Neuronal stem cell (in vitro differentiated cells): Measurements from ENCODE around the gene FAM163B.

ENCODE experiments used
- DNase-seq: peaks from one replicate; pipeline ENCODE4 v3.0.0-alpha.2; 2013; ENCODE audit warnings: low spot score
- H2AFZ ChIP-seq: one replicate; pipeline ENCODE4 v1.6.1; 2013; ENCODE audit warnings: mild to moderate bottlenecking, low read length, inconsistent platforms
- H2AK5ac ChIP-seq: 2 replicates; pipeline ENCODE4 v1.6.1; 2013; ENCODE audit warnings: low read depth, mild to moderate bottlenecking, inconsistent platforms, low read length, moderate library complexity, mixed read lengths
- H2BK120ac ChIP-seq: 2 replicates; pipeline ENCODE4 v1.6.1; 2013; ENCODE audit warnings: low read depth, mild to moderate bottlenecking, inconsistent platforms, low read length, moderate library complexity, mixed read lengths
- H2BK12ac ChIP-seq: one replicate; pipeline ENCODE4 v1.6.1; 2013; ENCODE audit warnings: low read length, inconsistent platforms
- H2BK15ac ChIP-seq: 2 replicates; pipeline ENCODE4 v1.6.1; 2013; ENCODE audit warnings: mild to moderate bottlenecking, low read length, inconsistent platforms, mixed read lengths
- H2BK5ac ChIP-seq: one replicate; pipeline ENCODE4 v1.6.1; 2013; ENCODE audit warnings: inconsistent platforms, mild to moderate bottlenecking, low read length, moderate library complexity
- H3K14ac ChIP-seq: one replicate; pipeline ENCODE4 v1.6.1; 2013; ENCODE audit warnings: low read length, inconsistent platforms
- H3K18ac ChIP-seq: 2 replicates; pipeline ENCODE4 v1.6.1; 2013; ENCODE audit warnings: low read length, inconsistent platforms
- H3K23ac ChIP-seq: 2 replicates; pipeline ENCODE4 v1.6.1; 2013; ENCODE audit warnings: low read depth, mild to moderate bottlenecking, mixed read lengths, low read length, inconsistent platforms; ENCODE audit not compliant: poor library complexity
- H3K27ac ChIP-seq: replicated peaks from 3 replicates; pipeline ENCODE4 v1.5.1; 2013; ENCODE audit warnings: low read length, inconsistent platforms
- H3K27me3 ChIP-seq, 3 experiments: 2 replicates each; pipeline ENCODE4 v1.6.1; 2013; ENCODE audit warnings: low read length in 3 of 3, mild to moderate bottlenecking in 2 of 3, inconsistent platforms in 1 of 3, low read depth in 1 of 3, mixed read lengths in 1 of 3, moderate library complexity in 1 of 3; ENCODE audit not compliant: control insufficient read depth in 3 of 3, insufficient read depth in 3 of 3
- H3K36me3 ChIP-seq, 2 donors: replicated peaks in 1 of 2; 2 replicates each; pipeline ENCODE4 v1.6.1; 2013; ENCODE audit warnings: low read length in 2 of 2; ENCODE audit not compliant: control insufficient read depth in 2 of 2, insufficient read depth in 2 of 2
- H3K4ac ChIP-seq: 2 replicates; pipeline ENCODE4 v1.6.1; 2013; ENCODE audit warnings: inconsistent platforms, mild to moderate bottlenecking, low read length, moderate library complexity
- H3K4me1 ChIP-seq, 2 donors: 1 replicate in 1 of 2; 2 replicates in 1 of 2; pipeline ENCODE4 v1.6.1; 2013; ENCODE audit warnings: low read length in 2 of 2, low read depth in 1 of 2; ENCODE audit not compliant: control insufficient read depth in 2 of 2, insufficient read depth in 1 of 2
- H3K4me2 ChIP-seq: one replicate; pipeline ENCODE4 v1.6.1; 2013; ENCODE audit warnings: mild to moderate bottlenecking, low read length, inconsistent platforms; ENCODE audit not compliant: insufficient read depth, poor library complexity, severe bottlenecking
- H3K4me3 ChIP-seq, 2 donors: 2 replicates each; pipeline ENCODE4 v1.5.1; 2013; ENCODE audit warnings: low read length in 2 of 2, mild to moderate bottlenecking in 2 of 2, inconsistent platforms in 1 of 2, moderate library complexity in 1 of 2
- H3K79me1 ChIP-seq: one replicate; pipeline ENCODE4 v1.6.1; 2013; ENCODE audit warnings: low read depth, mild to moderate bottlenecking, inconsistent platforms, low read length, moderate library complexity
- H3K9ac ChIP-seq: one replicate; pipeline ENCODE4 v1.6.1; 2013; ENCODE audit warnings: mild to moderate bottlenecking, low read depth, low read length, inconsistent platforms; ENCODE audit not compliant: poor library complexity
- H3K9me3 ChIP-seq, 2 donors: replicated peaks in 1 of 2; 2 replicates each; pipeline versions ENCODE3 to v1.6.1; 2013; ENCODE audit warnings: low read length in 2 of 2, mild to moderate bottlenecking in 2 of 2, inconsistent platforms in 1 of 2, low read depth in 1 of 2, mixed read lengths in 1 of 2, moderate library complexity in 1 of 2; ENCODE audit not compliant: control insufficient read depth in 2 of 2, insufficient read depth in 1 of 2
- H4K8ac ChIP-seq: one replicate; pipeline ENCODE4 v1.6.1; 2013; ENCODE audit warnings: low read depth, mild to moderate bottlenecking, inconsistent platforms, low read length, moderate library complexity
- H4K91ac ChIP-seq: one replicate; pipeline ENCODE4 v1.6.1; 2013; ENCODE audit warnings: low read length, low read depth, mild to moderate bottlenecking, inconsistent platforms; ENCODE audit not compliant: poor library complexity
- WGBS, 2 donors: extraction: QIAGEN DNeasy Blood & Tissue Kit; methylation state at CpG; one replicate each; pipeline ENCODE4 v1.1.7; 2013; ENCODE audit warnings: missing lambda C conversion rate in 2 of 2, mixed read lengths in 1 of 2; ENCODE audit not compliant: insufficient read length in 2 of 2, insufficient replicate concordance in 1 of 2; ENCODE audit errors: extremely low coverage in 2 of 2; 5-methylcytosine and 5-hydroxymethylcytosine counted together

FAM163B gene

DNA sequence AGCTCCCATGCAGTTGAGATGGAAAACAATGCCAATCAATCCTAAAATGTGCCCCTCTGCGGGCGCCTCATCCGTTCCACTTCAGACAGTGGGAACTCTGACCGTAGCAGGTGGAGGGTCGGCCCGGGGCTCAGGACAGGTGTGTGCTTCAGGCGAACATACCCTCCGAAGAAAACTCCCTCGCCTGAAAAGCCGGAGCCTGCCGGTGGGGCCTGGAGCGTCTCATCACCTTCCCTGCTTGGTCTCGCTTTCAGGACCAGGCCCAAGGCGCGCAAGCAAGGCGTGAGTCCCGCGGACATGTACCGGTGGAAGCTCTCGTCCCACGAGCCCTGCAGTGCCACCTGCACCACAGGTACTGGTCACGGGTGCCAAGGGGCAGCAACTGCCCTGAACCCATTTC is 48.2 kb downstream of the FAM163B start:
- WGBS, 2 donors: no CpG with 5 or more reads among the region's 22 CpGs
- H3K4me1 ChIP-seq: peaks cover 10 to 30% of the 10 kb centered on the region in 2 donors

DNA sequence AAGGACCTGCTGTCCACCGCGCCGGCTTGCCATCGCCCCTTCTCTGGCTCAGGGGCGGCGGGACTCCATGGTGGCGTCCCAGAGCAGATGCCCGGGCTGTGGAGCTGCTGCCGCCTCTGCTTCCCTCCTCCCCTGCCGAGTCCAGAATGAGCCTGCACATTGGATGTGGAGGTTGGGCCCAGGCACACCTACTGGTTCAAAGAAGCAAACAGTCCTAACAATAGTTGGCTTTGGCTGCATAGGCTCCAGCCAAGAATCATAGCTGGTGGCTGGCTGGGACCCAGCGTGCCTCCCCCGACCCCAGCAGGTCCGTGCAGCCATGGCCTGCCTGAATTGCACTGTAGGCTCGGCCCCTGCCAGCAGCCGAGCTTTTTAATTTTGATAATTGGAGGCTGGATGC is 48.9 kb downstream of the FAM163B start:
- H3K27ac ChIP-seq: no peak overlapping the region
- H3K79me1 ChIP-seq: no peaks in the 10 kb centered on the region
- no CpG with 5 or more reads among the region's 15 CpGs for WGBS, 2 donors
- no peak overlapping the region for H3K4ac ChIP-seq
- H3K9ac ChIP-seq: no peak overlapping the region
- peak overlapping the region; percentile 65 for H3K18ac ChIP-seq
- peak overlapping the region; percentile 57 for H3K14ac ChIP-seq
- H2BK12ac ChIP-seq: no peak overlapping the region
- peaks cover 10 to 29% of the 10 kb centered on the region in 2 donors for H3K4me1 ChIP-seq
- H4K91ac ChIP-seq: no peak overlapping the region
- peak overlapping the region; percentile 71 for H2BK5ac ChIP-seq
- no peak overlapping the region for H2AFZ ChIP-seq
- no peak overlapping the region for H3K4me3 ChIP-seq
- DNase-seq: no peak
- peak overlapping the region; percentile 76 for H2AK5ac ChIP-seq
- no peaks in the 10 kb centered on the region for H3K36me3 ChIP-seq
- H2BK120ac ChIP-seq: no peak overlapping the region
- H2BK15ac ChIP-seq: no peak overlapping the region
- H3K4me2 ChIP-seq: no peak overlapping the region
- peaks cover 0 to 6% (median 0%) of the 10 kb centered on the region in 3 experiments for H3K27me3 ChIP-seq
- no peak overlapping the region for H4K8ac ChIP-seq
- H3K9me3 ChIP-seq: no peaks in the 10 kb centered on the region
- no peak overlapping the region for H3K23ac ChIP-seq

More for the DNA sequence above, 48.2 kb downstream of the FAM163B start:
- H3K36me3 ChIP-seq: no peaks in the 10 kb centered on the region
- H4K8ac ChIP-seq: peak overlapping the region; percentile 32
- no peak overlapping the region for H3K4me2 ChIP-seq
- H3K27me3 ChIP-seq: peaks cover 0 to 9% (median 0%) of the 10 kb centered on the region in 3 experiments
- H3K27ac ChIP-seq: no peak overlapping the region
- no peak for DNase-seq
- H2BK120ac ChIP-seq: no peak overlapping the region
- H2AK5ac ChIP-seq: peak overlapping the region; percentile 61
- peak overlapping the region; percentile 70 for H3K23ac ChIP-seq
- no peak overlapping the region for H2AFZ ChIP-seq
- H4K91ac ChIP-seq: peak overlapping the region; percentile 69
- no peaks in the 10 kb centered on the region for H3K9me3 ChIP-seq
- peak overlapping the region; percentile 80 for H3K18ac ChIP-seq
- no peaks in the 10 kb centered on the region for H3K79me1 ChIP-seq
- no peak overlapping the region for H3K9ac ChIP-seq
- peak overlapping the region; percentile 26 for H2BK15ac ChIP-seq
- H3K14ac ChIP-seq: no peak overlapping the region
- no peak overlapping the region for H2BK5ac ChIP-seq
- no peak overlapping the region for H3K4me3 ChIP-seq
- H2BK12ac ChIP-seq: no peak overlapping the region
- H3K4ac ChIP-seq: no peak overlapping the region

DNA sequence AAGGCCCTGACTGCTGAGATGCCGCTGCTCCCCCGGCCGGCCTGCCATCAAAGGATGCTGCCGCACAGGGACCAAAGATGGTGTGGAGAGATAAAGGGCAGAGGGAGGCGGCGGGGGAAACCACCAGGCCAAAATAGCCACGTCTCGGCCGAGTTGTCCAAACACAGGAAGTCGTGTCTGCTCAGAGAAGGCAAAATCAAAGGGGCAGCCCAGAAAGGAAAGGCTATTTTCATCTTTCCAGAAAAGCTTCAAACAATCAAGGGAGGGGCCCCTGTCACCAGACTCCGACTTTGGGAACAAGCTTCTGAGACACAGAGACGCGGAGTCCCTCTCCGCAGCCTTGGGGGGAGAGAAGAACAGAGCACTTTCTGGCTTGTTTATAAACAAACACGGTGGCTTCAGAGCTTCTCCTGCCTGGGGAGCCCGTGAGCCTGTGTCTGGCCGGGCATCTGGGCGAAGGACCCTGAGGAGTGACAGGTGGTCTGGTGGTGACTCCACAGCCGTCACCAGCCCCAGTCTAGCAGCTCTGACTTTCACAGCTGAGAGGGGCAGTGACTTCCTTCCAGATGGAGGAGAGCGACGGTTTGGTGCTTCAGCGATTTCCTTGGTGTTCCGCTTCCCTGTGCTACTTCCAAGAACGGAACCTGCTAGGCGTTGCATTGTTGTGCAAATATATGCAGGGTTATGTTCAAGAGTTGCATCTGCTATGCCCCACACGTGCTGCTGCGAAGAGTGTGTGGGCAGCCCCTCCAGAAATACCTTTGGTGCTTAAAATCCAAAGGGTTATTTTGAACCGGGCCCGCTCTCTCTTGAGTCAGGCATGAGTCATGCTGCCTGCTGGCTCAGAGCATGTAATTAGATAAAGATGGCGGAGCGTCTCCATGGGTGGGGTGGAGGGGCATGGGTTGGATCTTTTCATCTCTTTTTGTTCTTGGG is 50.7 kb downstream of the FAM163B start:
- Histone ChIP-seq H3K27me3 (peaks cover 0 to 2% (median 0%) of the 10 kb centered on the region in 3 experiments), H3K4me1 (peaks cover 13 to 25% of the 10 kb centered on the region in 2 donors), H3K9me3 (no peaks in the 10 kb centered on the region), H3K27ac (peak overlapping the region; percentile 3), H4K8ac (peak overlapping the region; percentile 4), H3K79me1 (no peaks in the 10 kb centered on the region), H3K4ac (no peak overlapping the region), H2AK5ac (no peak overlapping the region), H2AFZ (peak overlapping the region; percentile 90), H3K23ac (peak overlapping the region; percentile 17), H2BK120ac (no peak overlapping the region), H3K4me2 (no peak overlapping the region), H3K4me3 (peak overlapping the region in 1 of 2 donors; percentile 37), H2BK15ac (peak overlapping the region; percentile 20), H3K36me3 (no peaks in the 10 kb centered on the region), H2BK12ac (no peak overlapping the region), H3K14ac (no peak overlapping the region), H3K18ac (peak overlapping the region; percentile 76), H2BK5ac (peak overlapping the region; percentile 42), H4K91ac (no peak overlapping the region), H3K9ac (no peak overlapping the region)
- DNase-seq: no peak
- WGBS, 2 donors: no CpG with 5 or more reads among the region's 31 CpGs

DNA sequence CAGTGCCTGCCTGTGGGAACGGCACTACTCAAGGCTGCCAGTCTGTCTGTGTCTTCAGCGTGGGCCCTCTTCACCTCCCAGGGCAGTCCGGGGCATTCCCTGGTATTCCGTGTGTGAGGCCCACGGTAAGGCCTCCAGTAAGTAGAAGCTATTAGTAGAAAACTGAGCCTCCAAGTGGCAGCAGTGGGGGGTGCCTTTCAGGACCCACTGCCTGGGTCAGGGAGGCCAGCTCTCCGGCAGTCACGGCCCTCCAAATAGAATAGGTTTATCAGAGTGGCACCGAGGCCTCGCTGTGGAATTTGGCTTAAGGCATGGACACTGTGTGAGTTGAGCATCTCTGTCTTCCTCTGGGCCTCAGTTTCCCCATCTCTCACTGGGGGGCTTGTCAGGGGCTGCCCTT is 51.6 kb downstream of the FAM163B start:
- Histone ChIP-seq H2BK12ac (no peak overlapping the region), H2AFZ (peak overlapping the region; percentile 90), H3K23ac (no peak overlapping the region), H3K9ac (no peak overlapping the region), H3K4me2 (no peak overlapping the region), H2BK5ac (peak overlapping the region; percentile 42), H3K79me1 (no peaks in the 10 kb centered on the region), H3K14ac (no peak overlapping the region), H4K8ac (no peak overlapping the region), H3K4ac (no peak overlapping the region), H3K27me3 (no peaks in the 10 kb centered on the region), H3K9me3 (no peaks in the 10 kb centered on the region), H3K4me3 (no peak overlapping the region), H3K36me3 (no peaks in the 10 kb centered on the region), H2BK15ac (no peak overlapping the region), H2AK5ac (peak overlapping the region; percentile 15), H3K18ac (peak overlapping the region; percentile 74), H3K27ac (no peak overlapping the region), H2BK120ac (no peak overlapping the region), H4K91ac (no peak overlapping the region), H3K4me1 (peaks cover 9 to 24% of the 10 kb centered on the region in 2 donors)
- no CpG with 5 or more reads among the region's 9 CpGs for WGBS, 2 donors
- no peak for DNase-seq
